Prostate gland (tissue), 2 donors: ENCODE results near the gene PRR20C.

Experiments
- CTCF ChIP-seq, 4 experiments: fragments of 200-600 bp in 2 of 4; fragments of 450-650 bp in 2 of 4; sonication (generic) in 2 of 4; IDR thresholded peaks; 1 replicate in 3 of 4; 2 replicates in 1 of 4; pipeline ENCODE4 v1.5.1; 2016 to 2019; ENCODE audit warnings: antibody characterized with exemption in 4 of 4, mild to moderate bottlenecking in 2 of 4, moderate library complexity in 2 of 4
- POLR2A ChIP-seq: fragments of 450-650 bp; IDR thresholded peaks from one replicate; pipeline ENCODE4 v1.6.1; 2016; ENCODE audit warnings: antibody characterized with exemption, mild to moderate bottlenecking

GRCh38 chr13:57138988-57139387 lies 14.9 kb upstream of the PRR20C start:
- TF ChIP-seq CTCF (IDR thresholded peaks at IDR 0.05) (no peak), POLR2A (no peak)
